CD14-positive monocyte (primary cell): ENCODE measurements around the gene PMEL. TPM values are rescaled to one million over a fixed set of nuclear protein-coding genes. Genes with fewer than 3 reads are reported as not detected.

Experiments used
- DNase-seq, 3 donors: peaks; one replicate each; pipeline ENCODE4 v3.0.0-alpha.2; 2011 to 2022
- H2AFZ ChIP-seq: 2 replicates; pipeline ENCODE4 v1.6.0; 2012; ENCODE audit warnings: mild to moderate bottlenecking, low read depth, low read length, inconsistent platforms; ENCODE audit not compliant: insufficient read depth, poor library complexity, severe bottlenecking
- H3K27ac ChIP-seq, 2 donors: 1 replicate in 1 of 2; 2 replicates in 1 of 2; pipeline ENCODE4 v1.5.1; 2012 to 2013; ENCODE audit warnings: low read length in 2 of 2, control low read depth in 1 of 2, inconsistent platforms in 1 of 2, low read depth in 1 of 2, mild to moderate bottlenecking in 1 of 2
- H3K27me3 ChIP-seq, 2 donors: one replicate each; pipeline versions ENCODE4 v1.6.0 to v1.6.1; 2011 to 2013; ENCODE audit warnings: low read length in 2 of 2; ENCODE audit not compliant: control insufficient read depth in 2 of 2, insufficient read depth in 2 of 2
- H3K36me3 ChIP-seq, 2 donors: replicated peaks in 1 of 2; 1 replicate in 1 of 2; 2 replicates in 1 of 2; pipeline versions ENCODE4 v1.5.1 to v1.6.1; 2012 to 2013; ENCODE audit warnings: low read length in 2 of 2, control low read depth in 1 of 2, inconsistent platforms in 1 of 2, mild to moderate bottlenecking in 1 of 2; ENCODE audit not compliant: insufficient read depth in 2 of 2, control insufficient read depth in 1 of 2
- H3K4me1 ChIP-seq, 2 donors: 1 replicate in 1 of 2; 2 replicates in 1 of 2; pipeline versions ENCODE4 v1.5.1 to v1.6.1; 2012 to 2013; ENCODE audit warnings: low read length in 2 of 2, control low read depth in 1 of 2, inconsistent platforms in 1 of 2, mild to moderate bottlenecking in 1 of 2, moderate library complexity in 1 of 2; ENCODE audit not compliant: insufficient read depth in 2 of 2, control insufficient read depth in 1 of 2
- H3K4me2 ChIP-seq: replicated peaks from 2 replicates; pipeline ENCODE3; 2012; ENCODE audit warnings: low read length, moderate library complexity, mild to moderate bottlenecking; ENCODE audit not compliant: poor library complexity, severe bottlenecking; ENCODE audit errors: extremely low read depth
- H3K4me3 ChIP-seq, 3 experiments: fragments of 200-600 bp in 1 of 3; sonication (generic) in 1 of 3; replicated peaks in 1 of 3; 1 replicate in 2 of 3; 2 replicates in 1 of 3; pipeline ENCODE4 v1.5.1; 2011 to 2013; ENCODE audit warnings: low read length in 3 of 3, mild to moderate bottlenecking in 3 of 3, control low read depth in 2 of 3, low read depth in 2 of 3, inconsistent platforms in 1 of 3, moderate library complexity in 1 of 3
- H3K79me2 ChIP-seq: 2 replicates; pipeline ENCODE4 v1.6.0; 2012; ENCODE audit warnings: mild to moderate bottlenecking, control low read depth, inconsistent platforms, low read length, moderate library complexity; ENCODE audit not compliant: insufficient read depth
- H3K9ac ChIP-seq: 2 replicates; pipeline ENCODE4 v1.6.0; 2017; ENCODE audit warnings: low read length, mild to moderate bottlenecking; ENCODE audit not compliant: insufficient read depth, poor library complexity, severe bottlenecking
- H3K9me3 ChIP-seq, 2 donors: replicated peaks in 1 of 2; 1 replicate in 1 of 2; 2 replicates in 1 of 2; pipeline versions ENCODE4 v1.5.1 to v1.6.1; 2012 to 2013; ENCODE audit warnings: low read length in 2 of 2, control low read depth in 1 of 2; ENCODE audit not compliant: control insufficient read depth in 1 of 2, insufficient read depth in 1 of 2
- H4K20me1 ChIP-seq: 2 replicates; pipeline ENCODE4 v1.6.0; 2012; ENCODE audit warnings: mild to moderate bottlenecking, low read length, control low read depth, moderate library complexity; ENCODE audit not compliant: insufficient read depth
- H3K27ac Mint-ChIP-seq, 7 donors: one replicate each; pipeline ENCODE4 v1.8.0; 2020; ENCODE audit warnings: mild to moderate bottlenecking in 7 of 7, mixed read lengths in 7 of 7, moderate library complexity in 6 of 7, inconsistent platforms in 2 of 7
- H3K27me3 Mint-ChIP-seq, 3 donors: one replicate each; pipeline ENCODE4 v1.8.0; 2021 to 2022; ENCODE audit warnings: low read depth in 3 of 3, mild to moderate bottlenecking in 3 of 3, mixed read lengths in 3 of 3, moderate library complexity in 3 of 3, inconsistent platforms in 1 of 3
- H3K36me3 Mint-ChIP-seq, 2 donors: one replicate each; pipeline ENCODE4 v1.8.0; 2020; ENCODE audit warnings: mixed read lengths in 2 of 2, inconsistent platforms in 1 of 2, mild to moderate bottlenecking in 1 of 2
- H3K4me1 Mint-ChIP-seq: one replicate; pipeline ENCODE4 v1.8.0; 2020; ENCODE audit warnings: mild to moderate bottlenecking, mixed read lengths
- H3K4me3 Mint-ChIP-seq, 2 donors: one replicate each; pipeline ENCODE4 v1.8.0; 2020; ENCODE audit warnings: mild to moderate bottlenecking in 2 of 2, mixed read lengths in 2 of 2, moderate library complexity in 1 of 2
- H3K9me3 Mint-ChIP-seq, 7 donors: one replicate each; pipeline ENCODE4 v1.8.0; 2020 to 2022; ENCODE audit warnings: mixed read lengths in 7 of 7, mild to moderate bottlenecking in 6 of 7, moderate library complexity in 6 of 7, inconsistent platforms in 2 of 7
- WGBS: methylation state at CpG from one replicate; pipeline ENCODE4 v1.1.5; 2013; ENCODE audit warnings: missing lambda C conversion rate; ENCODE audit not compliant: insufficient coverage; 5-methylcytosine and 5-hydroxymethylcytosine counted together
- intact Hi-C, 2 donors: fragments of 100-400 bp; cut with micrococcal nuclease; formaldehyde crosslinking; loops; one replicate each; pipeline versions ENCODE4 v1.15.0 to v1.15.1; 2023
- polyA plus RNA-seq, 3 donors: library from polyadenylated mRNA; depleted of rRNA in 1 of 3; unstranded in 2 of 3; stranded (reverse) in 1 of 3; fragments of 300-500 nt in 2 of 3; fragments of >200 nt in 1 of 3; fragmentation: Illumina TruSeq in 2 of 3; gene quantifications; 1 replicate in 2 of 3; 2 replicates in 1 of 3; pipeline ENCODE4 v1.2.3, GENCODE V29; 2012 to 2021
- TF ChIP-seq, protein P1 (sequence below): fragments of 200-600 bp; IDR thresholded peaks from one replicate; pipeline ENCODE4 v1.8.0; 2022; ENCODE audit warnings: antibody characterized with exemption, mild to moderate bottlenecking

The PMEL gene
- polyA plus RNA-seq, 3 donors: 0.37 to 0.54 (median 0.40) TPM

GRCh38 chr12:55934773-55935172 is 31.1 kb downstream of the PMEL start:
- Mint-ChIP-seq H3K9me3 (no peaks in the 10 kb centered on the region), H3K27me3 (peaks cover 0 to 3% (median 1%) of the 10 kb centered on the region in 3 donors), H3K4me3 (no peak overlapping the region), H3K27ac (peak overlapping the region in 1 of 7 donors; percentile 39), H3K4me1 (peaks cover 48% of the 10 kb centered on the region), H3K36me3 (peaks cover 38 to 44% of the 10 kb centered on the region in 2 donors)
- intact Hi-C loops: loop anchor here in 1 of 2 donors (5.0 kb wide), 1 partner anchor 33 kb away; the partner anchor contains the start of genes CDK2 and PMEL
- Histone ChIP-seq H3K9ac (no peak overlapping the region), H3K9me3 (no peaks in the 10 kb centered on the region), H3K79me2 (peaks cover 34% of the 10 kb centered on the region), H4K20me1 (peaks cover 13% of the 10 kb centered on the region), H3K4me3 (no peak overlapping the region), H3K4me2 (no peak overlapping the region), H3K36me3 (peaks cover 32 to 46% of the 10 kb centered on the region in 2 donors), H3K27me3 (no peaks in the 10 kb centered on the region), H2AFZ (no peak overlapping the region), H3K4me1 (peaks cover 37 to 40% of the 10 kb centered on the region in 2 donors), H3K27ac (no peak overlapping the region)
- WGBS: 100% methylated on average over 1 of the region's 1 CpG
- no peak for DNase-seq
- TF ChIP-seq, protein P1, sequence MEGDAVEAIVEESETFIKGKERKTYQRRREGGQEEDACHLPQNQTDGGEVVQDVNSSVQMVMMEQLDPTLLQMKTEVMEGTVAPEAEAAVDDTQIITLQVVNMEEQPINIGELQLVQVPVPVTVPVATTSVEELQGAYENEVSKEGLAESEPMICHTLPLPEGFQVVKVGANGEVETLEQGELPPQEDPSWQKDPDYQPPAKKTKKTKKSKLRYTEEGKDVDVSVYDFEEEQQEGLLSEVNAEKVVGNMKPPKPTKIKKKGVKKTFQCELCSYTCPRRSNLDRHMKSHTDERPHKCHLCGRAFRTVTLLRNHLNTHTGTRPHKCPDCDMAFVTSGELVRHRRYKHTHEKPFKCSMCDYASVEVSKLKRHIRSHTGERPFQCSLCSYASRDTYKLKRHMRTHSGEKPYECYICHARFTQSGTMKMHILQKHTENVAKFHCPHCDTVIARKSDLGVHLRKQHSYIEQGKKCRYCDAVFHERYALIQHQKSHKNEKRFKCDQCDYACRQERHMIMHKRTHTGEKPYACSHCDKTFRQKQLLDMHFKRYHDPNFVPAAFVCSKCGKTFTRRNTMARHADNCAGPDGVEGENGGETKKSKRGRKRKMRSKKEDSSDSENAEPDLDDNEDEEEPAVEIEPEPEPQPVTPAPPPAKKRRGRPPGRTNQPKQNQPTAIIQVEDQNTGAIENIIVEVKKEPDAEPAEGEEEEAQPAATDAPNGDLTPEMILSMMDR: no peak

GRCh38 chr12:55933799-55934742 is 31.8 kb downstream of the PMEL start:
- no peak overlapping the region for H2AFZ ChIP-seq
- Mint-ChIP-seq H3K27me3 (peaks cover 0 to 3% (median 1%) of the 10 kb centered on the region in 3 donors), H3K36me3 (peaks cover 34 to 38% of the 10 kb centered on the region in 2 donors), H3K27ac (peak overlapping the region in 4 of 7 donors; percentile 15 to 46 (median 16)), H3K9me3 (no peaks in the 10 kb centered on the region), H3K4me3 (no peak overlapping the region), H3K4me1 (peaks cover 53% of the 10 kb centered on the region)
- no peak for DNase-seq
- intact Hi-C loops: loop anchor here in 1 of 2 donors (5.0 kb wide), 1 partner anchor 33 kb away; the partner anchor contains the start of genes CDK2 and PMEL
- no peak overlapping the region for H3K9ac ChIP-seq
- TF ChIP-seq, protein P1: no peak
- H3K9me3 ChIP-seq: no peaks in the 10 kb centered on the region
- H3K4me2 ChIP-seq: peak overlapping the region; percentile 88
- H3K27me3 ChIP-seq: no peaks in the 10 kb centered on the region
- peaks cover 44 to 47% of the 10 kb centered on the region in 2 donors for H3K4me1 ChIP-seq
- H3K36me3 ChIP-seq: peaks cover 25 to 39% of the 10 kb centered on the region in 2 donors
- peaks cover 13% of the 10 kb centered on the region for H4K20me1 ChIP-seq
- peak overlapping the region in 1 of 2 donors; percentile 96 for H3K27ac ChIP-seq
- H3K79me2 ChIP-seq: peaks cover 38% of the 10 kb centered on the region
- WGBS: no CpG with 5 or more reads among the region's 1 CpG
- no peak overlapping the region for H3K4me3 ChIP-seq
